Muscle of leg (tissue), 11 donors: ENCODE results near the gene WBP2. TPM values are rescaled to one million over a fixed set of nuclear protein-coding genes. Genes with fewer than 3 reads are reported as not detected.

ENCODE experiments used
- DNase-seq: peaks from one replicate; pipeline ENCODE4 v3.0.0; 2013
- H3K27ac ChIP-seq: one replicate; pipeline ENCODE4 v1.5.1; 2013; ENCODE audit warnings: mild to moderate bottlenecking, low read length, control low read depth
- H3K27me3 ChIP-seq: one replicate; pipeline ENCODE4 v1.6.1; 2013; ENCODE audit warnings: low read length; ENCODE audit not compliant: control insufficient read depth, insufficient read depth
- H3K36me3 ChIP-seq: one replicate; pipeline ENCODE4 v1.6.1; 2013; ENCODE audit warnings: low read length; ENCODE audit not compliant: control insufficient read depth, insufficient read depth
- H3K4me1 ChIP-seq: one replicate; pipeline ENCODE4 v1.6.1; 2013; ENCODE audit warnings: low read length; ENCODE audit not compliant: control insufficient read depth, insufficient read depth
- H3K4me3 ChIP-seq: one replicate; pipeline ENCODE4 v1.5.1; 2013; ENCODE audit warnings: low read length, control low read depth
- H3K9me3 ChIP-seq: replicated peaks from 2 replicates; pipeline ENCODE4 v1.6.1; 2013; ENCODE audit warnings: low read depth, low read length; ENCODE audit not compliant: control insufficient read depth
- WGBS: methylation state at CpG from one replicate; pipeline ENCODE4 v1.1.5; 2013; ENCODE audit warnings: missing lambda C conversion rate; ENCODE audit not compliant: insufficient coverage; 5-methylcytosine and 5-hydroxymethylcytosine counted together
- polyA plus RNA-seq, 8 donors: library from polyadenylated mRNA; unstranded; fragments of 120-200 nt; gene quantifications; one replicate each; pipeline versions ENCODE4 v1.2.1 to v1.2.3, GENCODE V29; 2013; ENCODE audit warnings: inconsistent platforms in 1 of 8, low replicate concordance in 1 of 8; ENCODE audit not compliant: insufficient read length in 8 of 8, insufficient read depth in 1 of 8
- total RNA-seq: library from RNA; stranded (reverse); fragments of 120-200 nt; gene quantifications from one replicate; pipeline ENCODE4 v1.2.4, GENCODE V29; 2013

Gene WBP2
- total and polyA plus RNA-seq, 9 donors, result 16.0 to 64.1 (median 59.1) TPM

GRCh38 chr17:75897160-75898019, 42.3 kb upstream of the WBP2 start:
- no peaks in the 10 kb centered on the region for H3K9me3 ChIP-seq
- WGBS, result 33% methylated on average over 24 of the region's 37 CpGs
- H3K27ac ChIP-seq, result peak overlapping the region; percentile 93
- H3K4me1 ChIP-seq, result peaks cover 32% of the 10 kb centered on the region
- DNase-seq, result peak; percentile 72
- H3K36me3 ChIP-seq, result peaks cover 50% of the 10 kb centered on the region
- H3K4me3 ChIP-seq, result peak overlapping the region; percentile 38
- H3K27me3 ChIP-seq, result no peaks in the 10 kb centered on the region

DNA sequence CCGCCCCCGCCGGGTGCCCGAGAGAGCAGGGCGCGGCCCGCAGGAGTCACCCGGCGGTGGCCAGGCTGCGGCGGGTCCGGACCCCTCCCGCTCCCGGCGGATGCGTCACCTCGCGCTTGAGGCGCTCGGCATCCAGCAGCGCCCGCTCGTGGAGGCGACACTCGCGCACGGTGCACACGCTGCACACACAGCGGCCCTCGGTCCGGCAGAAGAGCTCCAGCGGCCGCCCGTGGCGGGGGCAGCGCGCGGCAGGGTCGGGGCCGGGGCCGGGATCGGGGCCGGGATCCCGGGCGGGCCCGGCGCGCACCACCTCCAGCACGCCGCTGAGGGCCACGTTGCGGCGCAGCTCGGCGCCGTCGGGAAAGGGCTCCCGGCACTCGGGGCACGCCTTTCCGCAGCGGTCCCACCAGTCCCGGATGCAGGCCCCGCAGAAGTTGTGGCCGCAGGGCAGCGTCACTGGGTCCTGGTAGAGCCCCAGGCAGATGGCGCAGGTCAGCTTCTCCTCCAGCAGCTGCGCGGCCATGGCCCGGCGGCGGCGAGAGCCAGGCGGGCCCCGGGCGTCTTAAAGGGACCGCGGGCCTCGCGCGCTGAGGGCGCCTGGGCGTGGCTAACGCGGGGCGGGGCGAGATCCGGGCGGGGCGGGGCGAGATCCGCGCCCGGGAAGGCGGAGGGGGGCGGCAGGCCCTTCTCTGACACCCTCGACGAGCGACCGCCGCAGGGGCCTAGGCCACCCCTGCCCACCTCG, 41.5 kb upstream of the WBP2 start, which contains the start of gene TRIM65:
Gene TRIM65, minus strand, starts transcription at position 537 of the 745 bp plus-strand sequence. Its CDS starts 14 bp downstream, at position 523.
- Histone ChIP-seq H3K27ac (peak within 1 kb of the TSS; percentile 93), H3K4me3 (peak within 1 kb of the TSS; percentile 72), H3K27me3 (no peaks in the 10 kb centered on the region), H3K36me3 (peaks cover 52% of the 10 kb centered on the region), H3K4me1 (peaks cover 32% of the 10 kb centered on the region), H3K9me3 (no peaks in the 10 kb centered on the region)
- peak; percentile 92 for DNase-seq
- WGBS, result under 1% methylated on average over 102 of the region's 102 CpGs

DNA sequence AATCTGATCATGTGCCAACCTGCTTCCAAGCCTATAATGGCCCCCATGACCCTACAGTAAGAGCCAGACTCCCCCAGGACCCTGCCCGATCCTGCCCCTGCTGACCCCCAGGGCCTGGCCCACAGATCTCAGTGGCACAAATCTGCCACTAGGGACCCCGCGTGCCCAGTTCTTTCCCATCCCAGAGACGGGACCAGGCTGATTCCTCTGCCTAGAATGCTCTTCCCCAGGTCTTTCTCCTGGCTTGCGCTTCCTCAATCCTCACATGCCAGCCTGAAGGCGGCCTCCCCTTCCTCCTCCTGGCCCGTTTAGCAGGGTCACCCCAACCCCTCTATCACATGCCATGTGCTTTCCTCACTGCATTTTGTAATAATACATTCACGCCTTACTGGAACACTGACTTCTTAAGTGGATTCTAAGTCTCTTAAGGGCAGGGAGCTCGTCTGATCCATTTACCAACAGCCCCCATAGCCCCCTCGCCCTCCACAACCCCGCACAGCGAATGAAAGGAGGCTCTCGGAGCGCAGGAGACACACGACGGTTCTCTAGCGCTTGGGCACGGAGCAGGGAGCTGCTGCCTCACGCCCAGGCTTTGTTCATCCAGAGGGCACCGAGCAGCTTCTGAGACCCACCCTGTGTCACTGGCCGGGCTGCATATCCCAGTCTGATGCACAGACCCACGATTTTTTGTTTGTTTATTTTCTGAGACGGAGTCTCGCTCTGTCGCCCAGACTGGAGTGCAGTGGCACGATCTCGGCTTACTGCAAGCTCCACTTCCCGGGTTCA, 40.4 kb upstream of the WBP2 start:
- 17% methylated on average over 22 of the region's 28 CpGs for WGBS
- Histone ChIP-seq H3K9me3 (no peaks in the 10 kb centered on the region), H3K4me3 (peak overlapping the region; percentile 72), H3K36me3 (peaks cover 52% of the 10 kb centered on the region), H3K27ac (peak overlapping the region; percentile 90), H3K4me1 (peaks cover 32% of the 10 kb centered on the region), H3K27me3 (no peaks in the 10 kb centered on the region)
- DNase-seq, result peak; percentile 32

DNA sequence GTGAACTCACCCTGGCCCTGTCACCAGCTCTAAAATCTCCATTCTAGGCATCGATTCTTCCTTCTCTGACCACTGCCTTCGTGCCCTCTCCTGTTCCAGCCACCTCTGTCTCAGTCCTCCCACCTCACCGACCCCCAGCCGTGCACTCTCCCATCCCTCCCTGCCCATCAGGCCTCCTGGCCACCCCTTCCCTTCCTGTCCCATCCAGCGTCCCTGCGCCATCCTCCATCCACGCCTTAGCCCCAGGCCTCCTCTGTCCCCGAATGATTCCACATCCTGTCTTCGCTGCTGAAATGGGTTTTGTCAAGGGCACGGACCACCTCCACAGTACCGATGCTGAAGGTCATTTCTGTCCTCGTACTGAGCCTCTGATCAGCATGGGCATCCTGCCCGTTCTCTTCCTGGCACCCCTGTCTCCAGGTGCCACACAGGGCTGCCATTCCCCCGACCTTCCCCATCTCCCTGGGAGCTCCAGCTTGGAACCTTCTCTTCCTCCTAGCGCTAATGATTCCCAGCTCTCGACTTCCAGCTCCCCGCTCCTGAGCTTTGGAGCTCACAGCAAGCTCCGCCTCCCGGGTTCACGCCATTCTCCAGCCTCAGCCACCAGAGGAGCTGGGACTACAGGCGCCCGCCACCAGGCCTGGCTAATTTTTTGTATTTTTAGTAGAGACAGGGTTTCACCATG, 39.1 kb upstream of the WBP2 start:
- H3K4me1 ChIP-seq, result peaks cover 32% of the 10 kb centered on the region
- peaks cover 47% of the 10 kb centered on the region for H3K36me3 ChIP-seq
- peak; percentile 65 for DNase-seq
- H3K27ac ChIP-seq, result peak overlapping the region; percentile 67
- WGBS, result 52% methylated on average over 20 of the region's 22 CpGs
- no peaks in the 10 kb centered on the region for H3K9me3 ChIP-seq
- no peaks in the 10 kb centered on the region for H3K27me3 ChIP-seq
- H3K4me3 ChIP-seq, result no peak overlapping the region

GRCh38 chr17:75893305-75894048, 38.3 kb upstream of the WBP2 start:
- H3K27me3 ChIP-seq, result no peaks in the 10 kb centered on the region
- peak; percentile 10 for DNase-seq
- WGBS, result 77% methylated on average over 12 of the region's 18 CpGs
- H3K36me3 ChIP-seq, result peaks cover 41% of the 10 kb centered on the region
- peaks cover 32% of the 10 kb centered on the region for H3K4me1 ChIP-seq
- no peaks in the 10 kb centered on the region for H3K9me3 ChIP-seq
- no peak overlapping the region for H3K4me3 ChIP-seq
- H3K27ac ChIP-seq, result no peak overlapping the region

DNA sequence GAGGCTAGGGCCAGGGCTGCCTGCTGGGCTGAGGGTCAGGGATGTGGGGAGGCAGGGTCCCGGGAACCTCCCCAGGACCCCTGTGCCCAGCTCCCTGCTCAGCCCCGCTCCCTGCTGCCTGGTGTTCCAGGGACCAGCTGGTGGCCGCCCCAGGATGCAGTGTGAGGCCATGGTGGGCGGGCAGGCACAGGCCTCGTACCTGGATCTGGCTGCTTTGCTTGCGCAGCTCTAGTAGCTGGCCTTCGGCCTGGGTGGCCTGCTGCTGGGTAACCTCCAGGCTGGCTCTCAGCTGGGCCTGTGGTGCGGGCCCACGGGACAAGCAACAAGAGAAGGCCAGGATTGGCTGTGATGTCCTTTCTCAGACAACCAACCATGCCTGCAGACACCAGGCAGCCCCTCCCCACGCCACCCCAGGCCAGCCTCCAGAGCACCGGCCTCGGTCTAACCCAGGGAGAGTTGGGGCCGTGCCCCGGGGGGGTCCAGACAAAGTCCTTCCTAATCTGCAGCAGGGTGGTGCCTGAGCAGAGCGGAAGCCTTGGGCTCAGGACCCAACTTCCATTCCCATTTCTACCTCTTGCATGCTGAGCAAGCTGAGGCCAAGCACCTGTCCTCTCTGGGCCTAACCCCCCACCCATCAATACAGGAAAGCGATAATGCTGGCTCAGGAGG, 37.6 kb upstream of the WBP2 start:
- H3K27ac ChIP-seq, result no peak overlapping the region
- peaks cover 36% of the 10 kb centered on the region for H3K36me3 ChIP-seq
- no peaks in the 10 kb centered on the region for H3K27me3 ChIP-seq
- H3K9me3 ChIP-seq, result no peaks in the 10 kb centered on the region
- DNase-seq, result peak; percentile 4
- WGBS, result 86% methylated on average over 15 of the region's 16 CpGs
- no peak overlapping the region for H3K4me3 ChIP-seq
- peaks cover 31% of the 10 kb centered on the region for H3K4me1 ChIP-seq

DNA sequence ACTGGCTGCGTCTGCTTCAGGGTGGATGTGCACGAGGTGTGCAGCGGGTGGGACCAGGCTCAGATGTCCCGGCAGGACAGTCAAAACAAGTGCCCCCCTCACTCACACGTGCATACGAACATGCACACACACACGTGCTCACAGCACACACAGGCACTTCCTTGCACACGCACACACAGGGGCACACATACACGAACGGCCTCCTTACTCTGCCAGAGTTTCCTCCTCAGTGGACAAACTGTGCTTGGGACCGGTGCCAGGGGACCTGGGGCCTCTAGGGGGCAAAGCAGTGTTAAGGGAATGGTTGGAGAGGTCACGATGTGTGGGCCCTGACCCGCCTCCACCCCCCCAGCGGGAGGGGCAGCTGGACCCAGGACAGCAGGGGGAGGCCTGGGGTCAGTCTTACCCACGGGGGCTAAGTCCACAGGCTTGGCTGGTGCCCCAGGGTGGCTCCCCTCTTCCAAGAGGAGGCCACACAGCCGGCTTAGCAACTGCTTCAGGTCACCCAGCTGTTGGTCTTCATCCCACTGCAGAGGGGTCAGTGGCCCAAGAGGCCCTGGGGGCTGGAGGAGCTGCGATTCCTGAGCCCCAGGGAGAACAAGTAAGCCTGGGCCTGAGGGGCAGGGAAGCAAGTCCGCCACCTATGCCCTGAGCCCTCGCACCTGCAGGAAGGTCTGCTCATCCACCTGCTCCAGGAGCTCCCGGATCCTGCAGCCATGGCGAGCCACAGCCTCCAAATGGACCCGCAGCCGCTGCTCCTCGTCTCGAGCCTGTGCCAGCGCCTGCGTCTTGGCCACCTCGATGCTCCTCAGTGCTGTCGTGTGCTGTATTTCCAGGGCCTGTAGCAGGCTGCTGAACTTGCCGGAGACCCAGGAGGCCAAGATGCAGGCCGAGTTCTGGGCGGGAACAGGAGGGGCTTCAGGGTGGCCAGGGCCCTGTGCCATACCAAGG, 36.7 kb upstream of the WBP2 start:
- Histone ChIP-seq H3K27ac (no peak overlapping the region), H3K4me3 (no peak overlapping the region), H3K9me3 (no peaks in the 10 kb centered on the region), H3K4me1 (peaks cover 23% of the 10 kb centered on the region), H3K27me3 (no peaks in the 10 kb centered on the region), H3K36me3 (peaks cover 33% of the 10 kb centered on the region)
- WGBS, result 77% methylated on average over 23 of the region's 32 CpGs
- no peak for DNase-seq

DNA sequence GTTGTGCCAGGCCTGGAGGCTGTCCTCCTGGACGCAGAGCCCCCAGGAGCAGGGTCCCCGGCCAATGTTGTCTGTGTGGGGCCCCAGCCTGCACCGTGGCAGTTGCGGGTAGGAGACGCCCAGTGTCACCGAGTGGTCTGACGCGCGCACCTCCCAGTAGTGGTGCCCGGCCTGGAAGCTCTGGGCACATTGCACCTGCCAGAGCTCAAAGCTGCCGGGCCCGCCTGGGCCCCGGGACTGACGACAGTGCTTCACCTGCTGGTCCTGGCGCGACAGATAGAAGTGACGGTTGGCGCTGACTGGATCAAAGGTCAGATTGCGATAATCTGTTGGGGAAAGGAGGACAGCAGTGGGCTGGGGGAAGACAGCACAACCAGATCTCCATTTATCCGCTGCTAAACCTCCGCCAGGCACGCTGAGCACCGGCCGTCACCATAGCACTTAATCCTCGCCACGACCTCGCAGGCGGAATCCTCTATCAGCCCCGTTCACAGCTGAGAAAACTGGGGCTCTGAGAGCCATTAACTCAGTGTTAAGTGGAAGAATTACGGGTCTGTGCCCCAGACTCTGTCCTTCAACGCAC, 36.0 kb upstream of the WBP2 start:
- WGBS, result 85% methylated on average over 30 of the region's 31 CpGs

More for the DNA sequence above, 36.0 kb upstream of the WBP2 start:
- Histone ChIP-seq H3K4me3 (no peak overlapping the region), H3K27me3 (no peaks in the 10 kb centered on the region), H3K4me1 (peaks cover 23% of the 10 kb centered on the region), H3K9me3 (no peaks in the 10 kb centered on the region), H3K27ac (no peak overlapping the region), H3K36me3 (peaks cover 33% of the 10 kb centered on the region)
- no peak for DNase-seq
